ENCODE measurements around the gene RBL2. TPM values are rescaled to one million over a fixed set of nuclear protein-coding genes. Genes with fewer than 3 reads are reported as not detected.

RBL2 gene
- polyA plus RNA-seq, 1 donor (not counting 4 experiments of a cell fraction or from before 2014, with no cell fraction given) = 44.6 TPM

DNA sequence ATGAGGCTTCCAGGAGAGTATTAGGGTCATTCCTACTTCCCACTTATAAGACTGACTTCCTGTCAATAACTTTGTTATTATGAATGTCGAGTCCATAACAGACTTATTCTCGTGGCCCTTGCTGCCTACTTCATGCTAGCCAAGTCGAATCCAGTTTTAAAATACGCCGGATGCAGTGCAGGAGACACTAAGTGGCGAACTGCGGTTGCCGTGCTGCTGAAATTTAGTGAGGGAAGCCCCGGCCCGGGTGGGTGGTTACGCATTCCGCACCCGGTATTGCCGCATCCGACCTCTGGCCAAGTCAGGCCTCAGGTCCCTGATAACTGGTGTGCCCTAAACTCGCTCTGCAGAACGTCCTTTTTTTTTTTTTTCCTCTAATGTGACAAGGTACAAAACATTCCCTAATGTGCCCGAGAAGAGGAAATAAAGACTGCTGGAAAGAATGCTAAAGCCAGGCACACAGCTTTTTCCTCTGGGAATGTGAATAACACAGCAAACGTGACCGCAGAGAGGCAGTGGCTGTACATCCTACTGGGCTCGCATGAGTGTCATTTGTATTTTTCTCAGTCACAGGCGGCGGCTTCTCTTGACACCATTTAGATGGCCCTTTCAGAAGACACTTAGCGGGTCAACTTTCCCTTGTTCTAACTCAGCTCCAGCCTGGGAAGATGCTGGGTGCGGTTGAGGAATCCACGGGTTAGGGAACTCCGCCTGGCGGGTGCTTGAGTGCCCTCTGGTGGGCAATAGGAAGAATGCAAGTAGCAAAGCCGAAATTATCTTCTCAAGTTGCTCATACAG lies 75.8 kb downstream of the RBL2 start:
- H2AFZ ChIP-seq (ENCODE audit: control insufficient read depth, low read length) = no peak overlapping the region
- DNase-seq (ENCODE audit: low read depth, low spot score) = peak; percentile 15
- H3K79me2 ChIP-seq (ENCODE audit: control insufficient read depth, insufficient read depth, low read length) = no peaks in the 10 kb centered on the region
- no peak overlapping the region for H3K4me3 ChIP-seq (ENCODE audit: control insufficient read depth in 2 of 3, extremely low read depth in 1 of 3, insufficient read depth in 2 of 3, low read depth in 1 of 3, low read length in 3 of 3)
- H3K4me1 ChIP-seq (ENCODE audit: control insufficient read depth, extremely low read depth, insufficient read depth, low read length) = no peaks in the 10 kb centered on the region
- H3K36me3 ChIP-seq (ENCODE audit: control insufficient read depth in 2 of 2, extremely low read depth in 1 of 2, insufficient read depth in 2 of 2, low read length in 2 of 2) = no peaks in the 10 kb centered on the region
- H3K27ac ChIP-seq (ENCODE audit: control insufficient read depth, insufficient read depth, low read length) = no peak overlapping the region
- no peaks in the 10 kb centered on the region for H3K9me3 ChIP-seq (ENCODE audit: control insufficient read depth, low read depth, low read length)
- no peak overlapping the region for H3K9ac ChIP-seq (ENCODE audit: control insufficient read depth, extremely low read depth, insufficient read depth, low read length)
- dilution Hi-C loops (cut with MboI; ENCODE audit: extremely low pct_ligation_motif_present, low sequenced_read_pairs) = no loop called here
- peak; percentile 74 for FAIRE-seq
- no peaks in the 10 kb centered on the region for H3K9me1 ChIP-seq (ENCODE audit: control insufficient read depth, extremely low read depth, insufficient read depth, low read length)
- no peak overlapping the region for H3K4me2 ChIP-seq (ENCODE audit: control insufficient read depth, extremely low read depth, insufficient read depth, low read depth, low read length)
- H4K20me1 ChIP-seq (ENCODE audit: control insufficient read depth, extremely low read depth, insufficient read depth, low read length) = no peaks in the 10 kb centered on the region
- TF ChIP-seq EZH2 (IDR thresholded peaks at IDR 0.05; ENCODE audit: low read length) (no peak), CTCF (optimal IDR thresholded peaks at IDR 0.05 in 1 of 3, IDR thresholded peaks at IDR 0.05 in 1 of 3, conservative IDR thresholded peaks at IDR 0.05 in 1 of 3; ENCODE audit: extremely low read depth in 1 of 3, insufficient read depth in 2 of 3, low read length in 3 of 3) (peak; percentile 78 to 95 (median 91))
- H3K27me3 ChIP-seq (ENCODE audit: control insufficient read depth, extremely low read depth, insufficient read depth, low read length) = no peaks in the 10 kb centered on the region

- TF ChIP-seq EZH2 (IDR thresholded peaks at IDR 0.05; ENCODE audit: low read length) = no peak
- no peak for TF ChIP-seq CTCF (optimal IDR thresholded peaks at IDR 0.05 in 1 of 3, IDR thresholded peaks at IDR 0.05 in 1 of 3, conservative IDR thresholded peaks at IDR 0.05 in 1 of 3; ENCODE audit: extremely low read depth in 1 of 3, insufficient read depth in 2 of 3, low read length in 3 of 3)
- H3K9ac ChIP-seq (ENCODE audit: control insufficient read depth, extremely low read depth, insufficient read depth, low read length) = no peak overlapping the region
- no peak overlapping the region for H3K4me2 ChIP-seq (ENCODE audit: control insufficient read depth, extremely low read depth, insufficient read depth, low read depth, low read length)
- dilution Hi-C loops (cut with MboI; ENCODE audit: extremely low pct_ligation_motif_present, low sequenced_read_pairs) = no loop called here
- H3K9me1 ChIP-seq (ENCODE audit: control insufficient read depth, extremely low read depth, insufficient read depth, low read length) = no peaks in the 10 kb centered on the region
- H3K79me2 ChIP-seq (ENCODE audit: control insufficient read depth, insufficient read depth, low read length) = no peaks in the 10 kb centered on the region
- H4K20me1 ChIP-seq (ENCODE audit: control insufficient read depth, extremely low read depth, insufficient read depth, low read length) = no peaks in the 10 kb centered on the region
- no peak overlapping the region for H2AFZ ChIP-seq (ENCODE audit: control insufficient read depth, low read length)
- H3K9me3 ChIP-seq (ENCODE audit: control insufficient read depth, low read depth, low read length) = no peaks in the 10 kb centered on the region
- no peaks in the 10 kb centered on the region for H3K4me1 ChIP-seq (ENCODE audit: control insufficient read depth, extremely low read depth, insufficient read depth, low read length)
- H3K27me3 ChIP-seq (ENCODE audit: control insufficient read depth, extremely low read depth, insufficient read depth, low read length) = no peaks in the 10 kb centered on the region
- H3K36me3 ChIP-seq (ENCODE audit: control insufficient read depth in 2 of 2, extremely low read depth in 1 of 2, insufficient read depth in 2 of 2, low read length in 2 of 2) = no peaks in the 10 kb centered on the region
- H3K4me3 ChIP-seq (ENCODE audit: control insufficient read depth in 2 of 3, extremely low read depth in 1 of 3, insufficient read depth in 2 of 3, low read depth in 1 of 3, low read length in 3 of 3) = no peak overlapping the region
- no peak overlapping the region for H3K27ac ChIP-seq (ENCODE audit: control insufficient read depth, insufficient read depth, low read length)
- DNase-seq (ENCODE audit: low read depth, low spot score) (no peak), FAIRE-seq (no peak)
Measured at GRCh38 chr16:53510704-53511070, 76.4 kb downstream of the RBL2 start.
